GM12878 (cell line): ENCODE results near the gene IRAK3.

ENCODE experiments used
- BACH1 ChIP-seq: fragments of 450-650 bp; IDR thresholded peaks from 2 replicates; pipeline ENCODE4 v1.6.1; 2017; ENCODE audit warnings: mild to moderate bottlenecking, borderline replicate concordance
- EZH2 ChIP-seq: IDR thresholded peaks from 2 replicates; pipeline ENCODE4 v1.6.1; 2012; ENCODE audit warnings: low read depth, mild to moderate bottlenecking, control low read depth, inconsistent platforms, low read length, borderline replicate concordance; ENCODE audit not compliant: control insufficient read depth
- HDGF ChIP-seq: fragments of 450-650 bp; IDR thresholded peaks from 2 replicates; pipeline ENCODE4 v1.6.1; 2016; ENCODE audit warnings: antibody characterized with exemption
- MEF2A ChIP-seq: IDR thresholded peaks from 2 replicates; pipeline ENCODE4 v1.6.1; 2011; ENCODE audit warnings: low read depth, mild to moderate bottlenecking, low read length, moderate library complexity; ENCODE audit not compliant: insufficient read depth
- POLR2A ChIP-seq: IDR thresholded peaks from 2 replicates; pipeline ENCODE4 v1.6.1; 2011; ENCODE audit warnings: low read depth, mild to moderate bottlenecking, low read length
- POLR2AphosphoS5 ChIP-seq: IDR thresholded peaks from 2 replicates; pipeline ENCODE4 v1.6.1; 2011; ENCODE audit warnings: mild to moderate bottlenecking, low read length, inconsistent platforms
- SREBF2 ChIP-seq: IDR thresholded peaks from 2 replicates; pipeline ENCODE4 v1.6.1; 2012; ENCODE audit warnings: mild to moderate bottlenecking, low read length
- WRNIP1 ChIP-seq: IDR thresholded peaks from 2 replicates; pipeline ENCODE4 v1.6.1; 2011; ENCODE audit warnings: low read depth, low read length, improper control_type of control experiment, borderline replicate concordance
- ZNF274 ChIP-seq: IDR thresholded peaks from one replicate; pipeline ENCODE4 v1.8.0; 2011; ENCODE audit not compliant: insufficient read length, insufficient read depth
- ZNF384 ChIP-seq: IDR thresholded peaks from 2 replicates; pipeline ENCODE4 v1.6.1; 2012; ENCODE audit warnings: low read depth, mild to moderate bottlenecking, low read length, improper control_type of control experiment, borderline replicate concordance
- TF ChIP-seq, protein P1 (sequence below), 3 experiments: IDR thresholded peaks in 2 of 3; conservative IDR thresholded peaks in 1 of 3; 2 replicates each; pipeline ENCODE4 v1.5.1; 2011; ENCODE audit warnings: low read depth in 3 of 3, low read length in 3 of 3, mild to moderate bottlenecking in 3 of 3, control low read depth in 2 of 3, moderate library complexity in 2 of 3, inconsistent platforms in 1 of 3, mixed read lengths in 1 of 3; ENCODE audit not compliant: control insufficient read depth in 2 of 3, insufficient read depth in 1 of 3; ENCODE audit errors: extremely low read depth in 1 of 3
- TF ChIP-seq, protein P2 (sequence below): IDR thresholded peaks from 2 replicates; pipeline ENCODE4 v1.6.1; 2011; ENCODE audit warnings: mild to moderate bottlenecking, low read depth, low read length, moderate library complexity; ENCODE audit not compliant: insufficient replicate concordance

DNA sequence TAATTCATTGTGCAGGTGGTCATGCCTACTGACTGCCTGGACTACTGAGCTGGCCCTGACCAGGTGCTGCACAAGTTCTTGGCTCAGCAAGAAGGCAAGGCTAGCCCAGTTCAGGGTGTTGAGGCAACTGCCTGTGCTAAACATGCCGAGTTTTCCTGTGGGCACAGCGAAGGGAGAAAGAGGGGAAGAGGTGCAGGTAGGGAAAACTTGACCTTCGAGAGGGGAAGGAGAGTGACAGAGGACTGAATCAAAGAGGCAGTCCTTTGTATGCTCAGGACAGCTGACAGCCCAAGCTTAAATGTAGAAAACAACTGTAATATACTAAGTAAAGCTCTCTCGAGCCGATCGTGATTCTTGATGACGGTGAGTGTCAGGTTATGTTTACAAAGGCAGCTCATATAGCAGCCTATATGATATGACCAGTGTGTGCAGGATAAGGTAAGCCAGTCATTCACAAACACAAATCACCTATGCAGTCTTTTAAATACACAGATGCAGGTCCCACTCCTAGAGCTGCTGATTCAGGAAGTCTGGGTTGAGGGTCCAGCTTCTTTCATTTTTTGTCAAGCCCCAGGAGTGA is 2.6 kb downstream of the IRAK3 start:
- TF ChIP-seq, protein P1, sequence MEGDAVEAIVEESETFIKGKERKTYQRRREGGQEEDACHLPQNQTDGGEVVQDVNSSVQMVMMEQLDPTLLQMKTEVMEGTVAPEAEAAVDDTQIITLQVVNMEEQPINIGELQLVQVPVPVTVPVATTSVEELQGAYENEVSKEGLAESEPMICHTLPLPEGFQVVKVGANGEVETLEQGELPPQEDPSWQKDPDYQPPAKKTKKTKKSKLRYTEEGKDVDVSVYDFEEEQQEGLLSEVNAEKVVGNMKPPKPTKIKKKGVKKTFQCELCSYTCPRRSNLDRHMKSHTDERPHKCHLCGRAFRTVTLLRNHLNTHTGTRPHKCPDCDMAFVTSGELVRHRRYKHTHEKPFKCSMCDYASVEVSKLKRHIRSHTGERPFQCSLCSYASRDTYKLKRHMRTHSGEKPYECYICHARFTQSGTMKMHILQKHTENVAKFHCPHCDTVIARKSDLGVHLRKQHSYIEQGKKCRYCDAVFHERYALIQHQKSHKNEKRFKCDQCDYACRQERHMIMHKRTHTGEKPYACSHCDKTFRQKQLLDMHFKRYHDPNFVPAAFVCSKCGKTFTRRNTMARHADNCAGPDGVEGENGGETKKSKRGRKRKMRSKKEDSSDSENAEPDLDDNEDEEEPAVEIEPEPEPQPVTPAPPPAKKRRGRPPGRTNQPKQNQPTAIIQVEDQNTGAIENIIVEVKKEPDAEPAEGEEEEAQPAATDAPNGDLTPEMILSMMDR (IDR thresholded peaks at IDR 0.05 in 2 of 3, conservative IDR thresholded peaks at IDR 0.05 in 1 of 3; ENCODE audit: control insufficient read depth in 2 of 3, extremely low read depth in 1 of 3, insufficient read depth in 1 of 3, low read depth in 3 of 3, low read length in 3 of 3), result no peak
- TF ChIP-seq POLR2AphosphoS5 (no peak), EZH2 (no peak), POLR2A (no peak), HDGF (no peak), WRNIP1 (no peak), ZNF384 (no peak), MEF2A (no peak), SREBF2 (no peak), ZNF274 (no peak), BACH1 (no peak)
- TF ChIP-seq, protein P2, sequence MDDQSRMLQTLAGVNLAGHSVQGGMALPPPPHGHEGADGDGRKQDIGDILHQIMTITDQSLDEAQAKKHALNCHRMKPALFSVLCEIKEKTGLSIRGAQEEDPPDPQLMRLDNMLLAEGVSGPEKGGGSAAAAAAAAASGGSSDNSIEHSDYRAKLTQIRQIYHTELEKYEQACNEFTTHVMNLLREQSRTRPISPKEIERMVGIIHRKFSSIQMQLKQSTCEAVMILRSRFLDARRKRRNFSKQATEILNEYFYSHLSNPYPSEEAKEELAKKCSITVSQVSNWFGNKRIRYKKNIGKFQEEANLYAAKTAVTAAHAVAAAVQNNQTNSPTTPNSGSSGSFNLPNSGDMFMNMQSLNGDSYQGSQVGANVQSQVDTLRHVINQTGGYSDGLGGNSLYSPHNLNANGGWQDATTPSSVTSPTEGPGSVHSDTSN, result no peak
